HG02642 (cell line): ENCODE results near the gene CEACAM16.

Experiments
- ATAC-seq: cut with Tn5 transposase; IDR thresholded peaks from one replicate; pipeline ENCODE4 v1.9.1; 2021; ENCODE audit warnings: mild to moderate bottlenecking; ENCODE audit not compliant: unreplicated experiment, poor library complexity

Gene CEACAM16

DNA sequence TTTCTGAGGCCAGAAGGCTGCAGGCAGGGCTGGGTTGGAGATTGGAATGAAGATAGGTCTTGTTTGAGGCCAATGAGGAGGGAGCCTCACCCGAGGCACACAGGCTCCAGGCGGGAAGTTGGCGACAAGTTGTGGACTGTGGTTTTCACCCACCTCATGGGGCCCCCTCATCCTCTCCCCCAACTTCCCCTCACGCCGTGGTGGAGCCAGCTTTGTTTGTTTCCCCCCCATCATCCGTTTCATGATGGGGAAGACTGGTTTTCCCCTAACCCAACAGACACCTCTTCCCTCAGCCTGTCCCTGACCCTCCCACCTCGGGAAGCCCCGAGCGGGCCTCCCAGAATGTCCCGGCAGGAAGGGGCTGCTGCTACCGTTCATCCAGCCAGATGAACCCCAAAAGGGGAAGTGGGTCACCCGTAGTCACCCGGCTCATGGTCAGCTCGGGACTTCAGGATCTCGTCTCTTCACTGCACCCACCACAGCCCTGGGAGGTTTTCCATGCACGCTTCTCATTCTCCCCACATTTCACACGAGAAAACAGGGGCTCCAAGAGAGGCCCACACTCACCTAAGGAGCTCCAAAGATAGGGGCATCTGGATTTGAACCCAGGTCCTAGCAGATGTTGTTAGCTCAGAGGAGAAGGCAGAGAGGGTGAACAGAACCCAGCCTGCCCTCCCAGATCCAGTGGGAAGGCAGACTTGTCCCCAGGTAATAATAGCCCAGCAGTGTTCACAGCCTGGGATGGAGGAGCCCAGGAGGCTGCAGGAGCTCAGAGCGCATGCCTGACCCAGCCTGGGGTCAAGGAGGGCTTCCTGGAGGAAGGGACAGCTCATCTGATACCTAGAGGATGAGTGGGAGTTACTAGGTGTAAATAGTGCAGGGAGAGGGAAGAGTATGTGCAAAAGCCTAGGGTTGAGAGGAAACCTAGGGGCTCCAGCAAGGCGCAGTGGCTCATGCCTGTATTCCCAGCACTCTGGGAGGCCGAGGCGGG lies 23.5 kb downstream of the CEACAM16 start:
- no peak for ATAC-seq

DNA sequence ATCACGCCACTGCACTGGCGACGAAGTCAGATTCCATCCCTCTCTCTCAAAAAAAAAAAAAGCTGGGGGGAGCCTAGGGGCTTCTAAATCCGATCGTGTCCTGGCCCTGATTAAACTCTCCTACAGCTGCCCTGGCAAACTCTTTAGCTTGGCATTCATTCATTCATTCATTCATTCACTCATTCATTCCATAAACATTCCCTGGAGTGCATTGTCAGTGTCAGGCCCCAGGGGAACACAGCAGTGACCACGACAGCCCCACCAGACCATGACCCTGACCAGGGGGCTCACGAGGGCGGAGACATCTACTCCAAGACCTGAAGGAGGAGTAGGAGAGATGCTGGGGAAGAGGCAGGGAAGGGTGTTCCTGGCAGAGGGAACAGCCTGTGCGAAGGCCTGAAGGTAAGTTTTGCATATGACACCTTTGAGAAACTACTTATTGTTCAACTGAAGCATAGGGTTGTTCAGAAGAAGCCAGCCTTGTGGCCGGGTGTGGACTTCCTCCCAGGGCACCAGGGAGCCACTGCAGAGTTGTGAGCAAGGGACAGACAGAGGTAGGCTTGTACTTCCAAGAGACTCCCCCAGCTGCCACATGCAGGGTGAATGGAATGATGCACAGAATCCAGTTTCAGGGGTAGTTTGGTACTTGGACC lies 24.5 kb downstream of the CEACAM16 start:
- ATAC-seq: no peak

GRCh38 chr19:44723952-44724319 lies 25.0 kb downstream of the CEACAM16 start:
- ATAC-seq: no peak

GRCh38 chr19:44725251-44725650 lies 26.3 kb downstream of the CEACAM16 start:
- no peak for ATAC-seq

DNA sequence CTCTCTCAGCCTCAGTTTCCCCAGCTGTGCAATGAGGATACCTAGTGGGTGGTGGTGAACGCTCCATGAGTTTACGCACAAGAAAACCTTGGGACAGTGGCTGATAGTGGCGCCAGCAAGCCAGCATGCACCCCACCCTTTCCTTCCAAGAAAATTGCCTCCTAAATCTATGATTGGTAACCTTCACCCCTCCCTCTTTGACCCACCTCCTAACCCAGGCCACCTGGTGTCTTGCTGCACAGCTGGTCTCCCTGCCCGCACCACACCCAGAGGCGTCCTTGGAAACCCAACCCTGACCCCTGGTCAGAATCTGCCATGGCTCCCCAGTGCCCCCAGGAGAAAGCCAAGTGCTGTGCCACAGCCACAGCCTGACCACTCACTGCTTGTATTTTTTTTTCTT lies 26.7 kb downstream of the CEACAM16 start:
- no peak for ATAC-seq

GRCh38 chr19:44726465-44726864 lies 27.5 kb downstream of the CEACAM16 start:
- ATAC-seq: no peak

DNA sequence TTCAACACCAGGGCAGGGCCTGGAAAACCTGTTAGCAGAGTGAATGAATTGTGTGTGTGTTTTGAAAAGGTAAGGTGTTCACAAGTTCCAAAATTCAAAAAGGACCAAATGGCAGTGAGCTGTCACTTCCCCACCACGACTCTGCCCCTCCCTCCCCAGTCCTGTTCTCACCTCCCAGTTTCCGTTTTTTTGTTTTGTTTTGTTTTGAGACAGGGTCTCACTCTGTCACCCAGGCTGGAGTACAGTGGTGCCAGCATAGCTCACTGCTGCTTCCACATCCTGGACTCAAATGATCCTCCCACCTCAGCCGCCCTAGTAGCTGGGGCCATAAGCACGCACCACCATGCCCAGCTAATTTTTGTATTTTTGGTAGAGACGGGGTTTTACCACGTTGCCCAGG lies 29.2 kb downstream of the CEACAM16 start:
- no peak for ATAC-seq

GRCh38 chr19:44729516-44730033 lies 30.6 kb downstream of the CEACAM16 start:
- no peak for ATAC-seq

GRCh38 chr19:44731081-44731480 lies 32.1 kb downstream of the CEACAM16 start:
- ATAC-seq: no peak

- no peak for ATAC-seq
Measured at GRCh38 chr19:44731622-44732021, 32.7 kb downstream of the CEACAM16 start.

DNA sequence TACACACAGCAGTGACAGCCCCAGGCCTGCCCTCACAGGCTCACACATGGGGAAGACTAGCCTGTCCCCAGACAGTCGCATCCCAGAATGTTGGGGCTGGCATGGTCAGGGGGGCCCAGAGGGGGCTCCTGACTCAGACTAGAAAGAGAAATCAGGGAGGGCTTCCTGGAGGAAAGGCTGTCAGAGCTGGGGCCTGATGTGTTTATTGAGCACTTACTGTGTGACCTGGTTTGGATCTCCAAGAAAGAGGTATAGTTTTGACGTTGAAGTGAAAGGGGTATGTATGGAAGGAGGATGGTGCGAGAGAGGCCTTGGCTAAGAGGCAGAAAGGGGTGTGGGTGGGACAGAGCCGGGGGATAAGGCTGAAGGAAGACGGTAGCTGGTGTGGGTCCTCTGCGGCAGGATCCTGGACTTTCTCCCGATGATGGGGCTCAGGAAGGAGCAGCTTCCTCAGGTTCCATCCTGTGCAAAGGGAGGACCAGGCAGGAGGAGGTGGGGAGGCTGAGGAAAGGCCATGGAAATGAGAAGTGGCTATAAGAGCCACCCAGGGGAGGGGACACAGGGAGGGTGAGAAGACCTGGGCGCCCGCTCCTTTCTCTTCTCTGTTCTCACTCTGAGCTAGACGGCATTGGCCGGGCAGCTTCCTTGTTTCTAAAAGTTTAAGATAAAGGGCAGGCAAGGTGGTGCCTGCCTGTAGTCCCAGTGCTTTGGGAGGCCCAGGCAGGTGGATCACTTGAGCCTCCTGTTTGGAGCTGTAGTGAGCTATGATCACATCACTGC lies 33.5 kb downstream of the CEACAM16 start:
- ATAC-seq: no peak

GRCh38 chr19:44734357-44734756 lies 35.4 kb downstream of the CEACAM16 start:
- no peak for ATAC-seq

GRCh38 chr19:44735011-44735410 lies 36.1 kb downstream of the CEACAM16 start:
- ATAC-seq: no peak

GRCh38 chr19:44737238-44738071 lies 38.5 kb downstream of the CEACAM16 start:
- ATAC-seq: no peak

DNA sequence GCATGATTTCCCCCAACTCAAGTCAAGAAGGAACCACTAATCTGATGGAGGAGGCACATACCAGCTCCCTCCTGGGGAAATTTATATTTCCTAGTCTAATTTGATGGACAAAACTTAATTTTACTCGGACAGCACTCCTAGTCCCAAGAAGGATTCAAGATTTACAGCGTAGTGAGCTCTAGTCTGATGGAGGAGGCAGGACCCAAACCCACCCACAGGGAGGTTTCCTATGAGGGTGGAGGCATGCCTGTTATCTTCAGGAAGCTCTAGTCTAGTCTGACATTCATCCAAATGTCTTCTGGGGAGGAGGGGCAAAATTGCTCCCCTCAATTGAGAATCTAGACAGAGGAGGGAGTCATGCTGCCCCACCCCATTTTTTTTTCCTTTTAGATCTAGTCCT lies 39.2 kb downstream of the CEACAM16 start:
- ATAC-seq: no peak

- no peak for ATAC-seq
Measured at GRCh38 chr19:44738603-44739558, 39.9 kb downstream of the CEACAM16 start.

DNA sequence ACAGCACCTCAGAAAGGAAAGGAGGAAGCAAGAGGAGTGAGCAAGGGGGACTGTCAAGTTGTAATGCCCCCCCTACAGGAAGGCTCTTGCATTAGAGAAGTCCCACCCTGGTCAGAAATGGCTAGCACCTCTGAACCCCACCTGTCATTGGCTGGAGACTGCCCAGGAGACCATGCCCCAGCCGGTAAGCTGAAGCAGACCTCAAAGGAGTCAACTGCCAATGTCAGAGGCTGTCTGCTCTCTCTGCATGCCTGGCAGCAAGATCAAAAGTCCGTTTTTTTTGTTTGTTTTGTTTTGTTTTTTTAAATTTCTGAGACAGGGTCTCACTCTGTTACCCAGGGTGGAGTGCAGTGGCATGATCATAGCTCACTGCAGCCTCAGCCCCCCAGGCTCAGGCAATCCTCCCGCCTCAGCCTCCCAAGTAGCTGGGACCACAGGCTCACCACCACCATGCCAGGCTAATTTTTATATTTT lies 41.4 kb downstream of the CEACAM16 start:
- ATAC-seq: no peak

DNA sequence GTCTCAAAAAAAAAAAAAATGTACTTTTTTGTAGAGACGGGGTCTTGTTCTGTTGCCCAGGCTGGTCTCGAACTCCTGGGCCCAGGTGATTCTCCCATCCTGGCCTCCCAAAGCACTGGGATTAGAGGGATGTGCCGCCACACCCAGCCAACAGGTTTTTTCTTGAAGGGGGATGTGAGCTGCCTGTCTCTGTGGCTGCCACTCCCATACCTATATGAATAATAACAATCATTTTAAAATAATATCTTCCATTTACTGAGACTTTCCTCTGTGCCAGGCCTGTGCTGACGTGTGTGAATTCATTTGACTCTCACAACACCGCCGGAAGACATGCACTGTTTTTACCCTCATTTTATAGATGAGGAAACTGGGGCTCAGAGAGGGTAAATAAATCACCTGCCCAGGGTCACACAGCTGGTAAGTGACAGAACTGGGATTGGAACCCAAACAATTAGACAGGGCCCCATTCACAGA lies 42.3 kb downstream of the CEACAM16 start:
- no peak for ATAC-seq
